GM18505 (cell line): ENCODE measurements around the gene MAGEA9B.
"Not testable (repeated sequence)": the region's sequence is repeated elsewhere in the genome, so short reads cannot be mapped to it uniquely, and the experiment has no call there.

Experiments
- ATAC-seq: cut with Tn5 transposase; IDR thresholded peaks from one replicate; pipeline ENCODE4 v1.9.1; 2021; ENCODE audit not compliant: unreplicated experiment
- POLR2A ChIP-seq: IDR thresholded peaks from 4 replicates; pipeline ENCODE4 v1.6.1; 2011; ENCODE audit warnings: borderline replicate concordance; ENCODE audit not compliant: insufficient read depth, insufficient read length; ENCODE audit errors: extremely low read depth

MAGEA9B gene

GRCh38 chrX:149541521-149542047 is 45.7 kb downstream of the MAGEA9B start:
- no peak for ATAC-seq
- no peak for TF ChIP-seq POLR2A

DNA sequence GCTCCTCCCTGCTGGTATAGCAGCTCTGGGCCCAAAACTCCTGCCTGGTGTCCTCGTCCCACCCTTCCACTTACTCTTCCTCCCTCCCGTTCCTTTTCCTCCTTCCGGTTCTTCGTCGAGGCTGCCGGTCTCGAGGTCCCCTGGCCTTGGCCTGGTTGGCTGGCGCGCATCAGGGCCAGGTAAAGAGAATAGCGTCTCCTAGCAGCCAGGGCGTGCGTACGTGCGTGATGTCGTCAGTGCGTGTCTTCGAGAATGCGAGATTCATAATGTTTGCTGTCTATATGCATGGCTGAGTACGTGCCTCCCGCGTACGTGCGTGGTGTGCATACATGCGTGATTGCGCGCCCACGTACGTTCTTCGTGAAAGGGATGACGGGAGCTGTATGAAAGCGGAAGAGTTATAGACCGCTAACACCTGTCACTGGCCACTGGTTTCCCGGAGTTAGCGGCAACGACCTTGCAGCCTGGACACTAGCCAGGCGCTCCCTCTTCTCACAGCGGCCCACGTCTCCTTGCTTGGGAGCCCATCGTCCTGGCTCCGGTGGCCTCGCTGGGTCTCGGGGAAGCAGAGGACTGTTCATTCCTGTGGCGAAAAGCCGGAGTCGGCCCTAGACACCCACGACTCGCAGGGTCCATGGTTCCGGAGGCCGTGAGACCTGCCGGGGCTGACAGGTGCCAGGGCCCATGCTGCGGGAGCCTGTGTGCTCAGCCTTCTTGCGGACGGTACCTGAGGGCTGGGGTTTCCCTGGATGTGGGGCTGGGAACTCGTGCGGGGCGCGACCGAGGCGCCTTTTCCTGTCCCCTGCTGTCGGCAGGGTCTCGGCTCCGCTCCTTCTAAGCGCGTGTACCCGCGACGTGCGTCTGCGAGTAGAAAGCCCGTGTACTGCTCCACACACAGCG is 46.4 kb downstream of the MAGEA9B start, which contains the start of gene EOLA1:
EOLA1 (plus strand) TSS at position 392 of the 900 bp plus-strand sequence. CDS start 4,619 bp downstream, outside the sequence.
- ATAC-seq: peak; percentile 70
- TF ChIP-seq POLR2A: peak; percentile 84

DNA sequence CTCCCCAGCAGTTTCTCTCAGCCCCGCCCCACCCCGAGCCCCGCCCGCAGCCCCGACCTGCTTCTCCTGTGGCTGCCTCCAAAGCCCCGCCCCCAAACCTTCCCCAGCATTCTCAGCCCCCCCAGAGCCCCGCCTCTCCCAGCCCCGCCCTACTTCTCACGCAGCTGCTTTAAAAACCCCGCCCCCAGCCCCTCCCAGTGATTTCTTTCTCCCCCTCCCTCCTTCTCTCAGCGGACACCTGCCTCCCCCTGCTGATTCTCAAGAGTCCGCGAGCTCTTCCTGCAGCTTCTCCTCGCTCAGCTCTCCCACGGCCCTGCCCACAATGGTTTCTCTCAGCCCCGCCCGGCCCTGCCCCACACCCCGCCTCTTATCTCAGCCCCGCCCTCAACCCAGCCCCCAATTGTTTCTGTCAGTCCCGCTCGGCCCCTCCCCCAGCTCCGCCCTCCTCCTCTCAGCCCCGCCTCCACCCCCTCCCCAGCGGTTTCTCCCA is 47.1 kb downstream of the MAGEA9B start:
- ATAC-seq: peak; percentile 28
- no peak for TF ChIP-seq POLR2A

DNA sequence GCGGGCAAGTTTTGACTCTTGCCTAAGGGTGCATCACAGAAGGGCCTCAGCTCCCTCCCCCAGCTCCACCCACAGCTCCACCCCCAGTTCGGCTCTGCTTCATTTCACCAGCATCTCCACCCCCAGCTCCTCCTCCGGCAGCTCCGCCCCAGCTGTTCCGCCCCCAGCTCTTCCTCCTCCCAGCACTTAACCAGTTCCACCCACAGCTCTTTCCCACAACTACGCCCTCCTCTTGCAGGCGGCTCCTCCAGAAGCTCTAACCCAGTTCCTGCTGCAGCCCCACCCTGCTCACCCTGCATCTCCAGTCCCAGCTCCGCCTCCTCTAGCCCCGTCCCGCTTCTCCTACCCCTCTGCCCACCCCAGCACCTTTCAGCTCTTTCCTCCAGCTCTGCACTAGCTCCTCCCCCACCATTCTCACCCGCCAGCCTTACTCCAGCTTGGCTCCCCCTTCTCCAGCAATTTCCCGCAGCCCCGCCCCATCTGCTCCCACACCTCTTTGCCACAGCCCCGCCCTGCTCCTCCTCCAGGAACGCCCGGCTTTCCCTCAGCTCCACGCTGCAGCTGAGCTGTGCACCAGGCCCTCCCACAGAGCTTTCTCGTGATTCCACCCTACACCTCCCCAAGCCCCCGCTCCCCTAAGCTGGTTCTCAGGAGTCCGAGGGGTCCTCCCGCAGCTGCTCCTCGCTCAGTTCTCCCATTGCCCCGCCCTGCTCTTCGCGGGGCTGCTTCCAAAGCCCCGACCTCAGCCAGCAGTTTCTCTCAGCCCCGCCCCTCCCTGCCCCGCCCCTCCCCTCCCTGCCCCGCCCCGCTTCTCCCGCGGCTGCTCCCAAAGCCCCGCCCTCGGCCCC is 47.8 kb downstream of the MAGEA9B start:
- ATAC-seq: peak; percentile 41

DNA sequence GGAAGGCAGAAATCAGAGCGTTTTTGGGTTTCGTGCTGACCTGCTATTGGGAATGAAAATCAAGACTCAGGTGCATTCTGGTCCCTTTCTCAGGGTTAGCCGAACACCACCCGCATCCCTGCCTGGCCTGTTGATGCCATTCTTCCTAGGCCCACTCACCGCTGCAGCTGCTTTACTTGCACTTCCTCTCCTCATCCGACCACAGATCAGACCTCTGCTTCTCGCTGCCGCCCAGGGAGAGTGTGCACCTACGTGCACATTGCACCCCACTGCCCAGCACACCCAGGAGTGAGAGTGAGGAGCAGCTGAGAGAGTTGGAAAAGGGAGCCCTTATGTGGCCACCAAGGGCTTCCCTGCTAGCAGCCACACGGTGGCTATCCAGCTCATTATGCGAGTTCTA is 49.8 kb downstream of the MAGEA9B start:
- ATAC-seq: not testable (repeated sequence)

More for the DNA sequence above, 47.8 kb downstream of the MAGEA9B start:
- no peak for TF ChIP-seq POLR2A

DNA sequence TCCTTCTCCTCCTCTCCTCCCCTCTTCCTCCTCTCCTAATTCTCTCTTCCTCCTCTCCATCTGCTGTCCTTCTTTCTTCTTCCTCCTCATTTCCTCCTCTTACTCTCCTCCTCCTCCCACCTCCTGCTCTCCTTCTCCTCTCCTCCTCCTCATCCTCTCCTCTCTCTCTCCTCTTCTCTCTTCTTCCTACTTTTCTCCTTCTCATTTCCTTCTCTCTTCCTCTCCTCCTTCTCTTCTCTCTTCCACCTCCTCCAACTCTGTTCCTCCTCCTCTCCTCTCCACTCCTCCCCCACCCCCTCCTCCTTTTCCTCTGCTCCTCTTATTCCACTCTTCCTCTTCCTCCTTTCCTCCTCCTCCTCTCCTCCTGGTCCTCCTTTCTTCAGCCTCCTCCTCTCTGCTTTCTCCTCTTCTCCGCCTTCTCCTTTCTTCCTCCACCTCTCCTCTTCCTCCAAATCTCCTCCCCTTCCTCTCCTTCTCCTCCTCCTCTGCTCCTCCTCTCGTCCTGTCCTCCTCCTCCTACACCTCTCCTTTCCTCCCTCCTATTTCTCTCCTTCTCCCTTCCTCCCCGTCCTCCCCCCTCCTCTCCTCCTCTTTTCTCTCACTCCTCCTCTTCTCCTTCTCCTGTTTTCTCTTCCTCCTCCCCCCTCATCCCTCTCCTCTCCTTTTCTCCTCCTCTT is 52.2 kb downstream of the MAGEA9B start:
- not testable (repeated sequence) for ATAC-seq

DNA sequence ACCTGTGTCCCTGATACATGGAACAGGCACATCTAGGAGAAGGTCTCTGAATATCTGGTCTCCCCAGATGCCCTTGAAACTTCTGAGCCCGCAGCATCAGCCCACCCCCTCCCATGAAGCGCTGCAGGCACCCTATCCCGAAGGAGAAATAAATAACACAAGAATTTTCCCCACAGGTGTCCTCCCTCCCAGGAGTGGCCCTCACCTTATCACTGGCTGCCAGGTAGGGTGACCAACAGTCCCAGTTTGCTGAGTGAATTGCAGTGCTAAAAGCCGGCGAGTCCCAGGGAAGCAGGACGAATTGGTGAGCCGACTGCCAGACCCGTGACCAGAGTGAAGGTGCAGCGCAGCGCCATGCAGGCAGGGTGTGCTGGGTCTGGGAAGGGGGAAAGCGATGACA is 53.3 kb downstream of the MAGEA9B start:
- ATAC-seq: not testable (repeated sequence)

GRCh38 chrX:149532868-149533267 is 54.4 kb downstream of the MAGEA9B start:
- ATAC-seq: not testable (repeated sequence)
